ENCODE measurements around the gene SAMD11. TPM values are rescaled to one million over a fixed set of nuclear protein-coding genes. Genes with fewer than 3 reads are reported as not detected.

The SAMD11 gene
- total RNA-seq, 2 experiments from 2014 or later, result not detected

DNA sequence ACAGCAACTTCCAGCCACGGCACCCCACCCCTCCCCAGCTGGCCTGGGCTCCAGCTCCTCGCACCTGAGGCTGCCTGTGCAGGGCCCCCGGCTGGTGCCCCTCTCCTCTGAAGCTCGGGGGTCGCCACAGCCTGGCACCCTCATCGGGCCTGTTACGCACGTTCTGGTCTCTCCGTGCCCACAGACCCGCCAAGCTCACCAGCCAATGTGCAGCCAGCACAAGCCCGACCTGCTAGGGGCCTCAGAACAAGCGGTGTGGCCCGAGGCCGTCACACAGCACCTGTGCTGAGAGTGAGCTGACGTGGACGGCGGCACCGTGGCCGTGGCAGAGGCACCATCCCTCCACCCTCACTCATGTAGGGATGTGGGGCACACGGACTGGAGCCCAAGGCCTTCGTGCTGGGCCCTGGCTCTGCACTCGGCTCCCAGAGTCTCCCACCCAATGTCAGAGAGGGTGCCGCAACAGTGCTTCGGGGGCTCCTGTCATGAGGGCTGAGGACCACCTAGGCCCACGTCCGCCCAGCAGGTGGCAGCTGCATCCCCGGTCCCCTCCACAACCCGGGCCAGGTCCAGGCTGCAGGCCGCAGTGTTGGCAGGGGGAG lies 4.4 kb upstream of the SAMD11 start:
- Mint-ChIP-seq H3K27ac (no peak overlapping the region), H3K36me3 (ENCODE audit: low read depth) (no peaks in the 10 kb centered on the region), H3K4me1 (ENCODE audit: low read depth) (peaks cover 17% of the 10 kb centered on the region), H3K27me3 (peaks cover 56% of the 10 kb centered on the region), H3K9me3 (no peaks in the 10 kb centered on the region), H3K4me3 (no peak overlapping the region)
- TF ChIP-seq, protein P1, sequence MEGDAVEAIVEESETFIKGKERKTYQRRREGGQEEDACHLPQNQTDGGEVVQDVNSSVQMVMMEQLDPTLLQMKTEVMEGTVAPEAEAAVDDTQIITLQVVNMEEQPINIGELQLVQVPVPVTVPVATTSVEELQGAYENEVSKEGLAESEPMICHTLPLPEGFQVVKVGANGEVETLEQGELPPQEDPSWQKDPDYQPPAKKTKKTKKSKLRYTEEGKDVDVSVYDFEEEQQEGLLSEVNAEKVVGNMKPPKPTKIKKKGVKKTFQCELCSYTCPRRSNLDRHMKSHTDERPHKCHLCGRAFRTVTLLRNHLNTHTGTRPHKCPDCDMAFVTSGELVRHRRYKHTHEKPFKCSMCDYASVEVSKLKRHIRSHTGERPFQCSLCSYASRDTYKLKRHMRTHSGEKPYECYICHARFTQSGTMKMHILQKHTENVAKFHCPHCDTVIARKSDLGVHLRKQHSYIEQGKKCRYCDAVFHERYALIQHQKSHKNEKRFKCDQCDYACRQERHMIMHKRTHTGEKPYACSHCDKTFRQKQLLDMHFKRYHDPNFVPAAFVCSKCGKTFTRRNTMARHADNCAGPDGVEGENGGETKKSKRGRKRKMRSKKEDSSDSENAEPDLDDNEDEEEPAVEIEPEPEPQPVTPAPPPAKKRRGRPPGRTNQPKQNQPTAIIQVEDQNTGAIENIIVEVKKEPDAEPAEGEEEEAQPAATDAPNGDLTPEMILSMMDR (IDR thresholded peaks at IDR 0.05), result no peak
- Histone ChIP-seq H3K9me3 (ENCODE audit: control insufficient read depth in 1 of 2, insufficient read depth in 1 of 2, low read length in 2 of 2) (peaks cover 0 to 30% of the 10 kb centered on the region in 2 experiments), H3K27me3 (ENCODE audit: control insufficient read depth in 1 of 2, insufficient read depth in 2 of 2, low read length in 2 of 2) (peaks cover 37 to 49% of the 10 kb centered on the region in 2 experiments), H3K27ac (ENCODE audit: low read depth in 1 of 2, low read length in 2 of 2) (no peak overlapping the region), H3K4me3 (ENCODE audit: low read length) (no peak overlapping the region), H3K4me1 (ENCODE audit: insufficient read depth, low read length) (peaks cover 28% of the 10 kb centered on the region), H3K36me3 (ENCODE audit: insufficient read depth, low read length) (no peaks in the 10 kb centered on the region)
- ChIA-PET CTCF (no interaction called here), POLR2A (no interaction called here)
- intact Hi-C loops (cut with DNase I, micrococcal nuclease), result no loop called here
- ATAC-seq (ENCODE audit: poor library complexity) (no peak), DNase-seq (no peak)

DNA sequence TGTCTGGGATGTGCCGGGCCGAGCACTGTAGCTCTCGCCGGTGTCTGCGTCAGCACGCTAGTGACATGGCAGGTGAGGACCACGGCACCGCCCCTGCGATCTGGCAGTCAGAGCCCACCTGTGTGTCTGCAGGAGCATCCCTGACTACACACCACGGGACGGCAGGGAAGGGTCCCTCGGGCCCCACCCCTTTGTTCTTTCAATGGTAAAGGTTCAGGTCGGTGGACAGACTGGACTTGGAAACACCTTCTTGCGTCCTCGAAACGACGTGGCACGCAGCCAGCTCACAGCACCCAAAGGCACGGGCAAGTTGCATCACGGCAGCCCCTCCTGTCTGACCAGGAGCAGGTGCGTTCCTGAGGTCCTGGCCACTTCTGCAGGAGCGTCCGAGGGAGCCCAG lies 3.7 kb upstream of the SAMD11 start:
- H3K27me3 ChIP-seq (ENCODE audit: control insufficient read depth in 1 of 2, insufficient read depth in 2 of 2, low read length in 2 of 2), result peaks cover 37 to 49% of the 10 kb centered on the region in 2 experiments
- TF ChIP-seq, protein P1 (IDR thresholded peaks at IDR 0.05), result no peak
- intact Hi-C loops (cut with DNase I, micrococcal nuclease), result loop anchor here in 1 of 2 experiments (2.0 kb wide), 1 partner anchor 15 kb away; no protein-coding TSS in a partner anchor
- no peak overlapping the region for H3K4me3 ChIP-seq (ENCODE audit: low read length)
- H3K27me3 Mint-ChIP-seq, result peaks cover 56% of the 10 kb centered on the region
- peaks cover 0 to 30% of the 10 kb centered on the region in 2 experiments for H3K9me3 ChIP-seq (ENCODE audit: control insufficient read depth in 1 of 2, insufficient read depth in 1 of 2, low read length in 2 of 2)
- H3K27ac ChIP-seq (ENCODE audit: low read depth in 1 of 2, low read length in 2 of 2), result no peak overlapping the region
- H3K4me1 ChIP-seq (ENCODE audit: insufficient read depth, low read length), result peaks cover 33% of the 10 kb centered on the region
- ATAC-seq (ENCODE audit: poor library complexity), result no peak
- H3K27ac Mint-ChIP-seq, result no peak overlapping the region
- H3K9me3 Mint-ChIP-seq, result no peaks in the 10 kb centered on the region
- ChIA-PET CTCF (interaction anchor here (1.4 kb wide), 1 partner anchor 15 kb away, joined by 4 read pairs; no protein-coding TSS in a partner anchor), POLR2A (no interaction called here)
- H3K36me3 Mint-ChIP-seq (ENCODE audit: low read depth), result no peaks in the 10 kb centered on the region
- peaks cover 17% of the 10 kb centered on the region for H3K4me1 Mint-ChIP-seq (ENCODE audit: low read depth)
- H3K36me3 ChIP-seq (ENCODE audit: insufficient read depth, low read length), result no peaks in the 10 kb centered on the region
- DNase-seq, result no peak
- H3K4me3 Mint-ChIP-seq, result no peak overlapping the region

DNA sequence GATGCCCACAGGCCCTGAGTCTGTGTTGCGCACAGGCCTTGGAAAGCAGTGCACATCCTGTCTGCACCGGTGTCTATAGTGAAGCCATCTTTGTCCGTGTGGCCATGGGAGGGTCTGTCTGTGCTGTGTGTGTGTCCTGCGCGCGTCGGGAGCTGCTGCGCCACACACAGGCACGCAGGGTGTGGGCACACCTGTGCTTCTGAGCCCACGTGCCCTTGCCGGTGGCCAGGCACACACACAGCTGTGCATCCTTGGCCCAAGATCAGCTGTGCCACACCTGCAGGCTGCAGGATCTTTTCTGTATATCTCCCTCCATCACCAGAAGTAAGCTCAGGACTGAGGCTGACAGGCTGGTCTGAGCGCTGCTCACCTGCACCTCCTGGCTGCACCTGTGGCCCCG lies 3.2 kb upstream of the SAMD11 start:
- intact Hi-C loops (cut with DNase I, micrococcal nuclease), result loop anchor here in 1 of 2 experiments (2.0 kb wide), 1 partner anchor 16 kb away; no protein-coding TSS in a partner anchor
- H3K27ac ChIP-seq (ENCODE audit: low read depth in 1 of 2, low read length in 2 of 2), result no peak overlapping the region
- H3K27me3 ChIP-seq (ENCODE audit: control insufficient read depth in 1 of 2, insufficient read depth in 2 of 2, low read length in 2 of 2), result peaks cover 37 to 50% of the 10 kb centered on the region in 2 experiments
- no peaks in the 10 kb centered on the region for H3K36me3 ChIP-seq (ENCODE audit: insufficient read depth, low read length)
- peaks cover 38% of the 10 kb centered on the region for H3K4me1 ChIP-seq (ENCODE audit: insufficient read depth, low read length)
- Mint-ChIP-seq H3K9me3 (no peaks in the 10 kb centered on the region), H3K36me3 (ENCODE audit: low read depth) (no peaks in the 10 kb centered on the region), H3K27ac (no peak overlapping the region), H3K4me3 (peak overlapping the region; percentile 48), H3K27me3 (peaks cover 56% of the 10 kb centered on the region), H3K4me1 (ENCODE audit: low read depth) (peaks cover 17% of the 10 kb centered on the region)
- ATAC-seq (ENCODE audit: poor library complexity) (no peak), DNase-seq (no peak)
- CTCF ChIA-PET, result interaction anchor here (1.4 kb wide), 1 partner anchor 15 kb away, joined by 4 read pairs; no protein-coding TSS in a partner anchor
- H3K4me3 ChIP-seq (ENCODE audit: low read length), result no peak overlapping the region
- H3K9me3 ChIP-seq (ENCODE audit: control insufficient read depth in 1 of 2, insufficient read depth in 1 of 2, low read length in 2 of 2), result peaks cover 0 to 30% of the 10 kb centered on the region in 2 experiments
- TF ChIP-seq, protein P1 (IDR thresholded peaks at IDR 0.05), result no peak
- POLR2A ChIA-PET, result no interaction called here
